ENCODE measurements around the gene CDCA7. TPM values are rescaled to one million over a fixed set of nuclear protein-coding genes. Genes with fewer than 3 reads are reported as not detected.

Gene CDCA7
- polyA plus RNA-seq, 1 donor from 2014 or later: 0.27 TPM

- Histone ChIP-seq H3K4me2 (ENCODE audit: low read length) (no peak overlapping the region), H3K9me3 (ENCODE audit: low read length) (no peaks in the 10 kb centered on the region), H3K27ac (ENCODE audit: low read length) (no peak overlapping the region), H2AFZ (ENCODE audit: low read depth, low read length) (no peak overlapping the region), H3F3A (ENCODE audit: insufficient read depth, low read length, poor library complexity, severe bottlenecking) (no peaks in the 10 kb centered on the region), H3K4me3 (ENCODE audit: low read length) (no peak overlapping the region), H3K9me2 (ENCODE audit: insufficient read depth, low read length) (no peaks in the 10 kb centered on the region), H3K9ac (ENCODE audit: low read length) (no peak overlapping the region), H4K20me1 (ENCODE audit: insufficient read depth) (no peaks in the 10 kb centered on the region), H3K79me2 (replicated peaks; ENCODE audit: insufficient read depth, low read length) (no peaks in the 10 kb centered on the region), H3K27me3 (ENCODE audit: insufficient read depth, low read depth, low read length) (no peaks in the 10 kb centered on the region), H3K36me3 (ENCODE audit: insufficient read depth, low read length) (no peaks in the 10 kb centered on the region)
- TF ChIP-seq TAF1 (IDR thresholded peaks at IDR 0.05; ENCODE audit: low read depth) (no peak), EP300 (conservative IDR thresholded peaks at IDR 0.05; ENCODE audit: poor library complexity, severe bottlenecking) (no peak), REST (IDR thresholded peaks at IDR 0.05; ENCODE audit: borderline replicate concordance) (no peak), RAD21 (conservative IDR thresholded peaks at IDR 0.05) (no peak), SMC3 (conservative IDR thresholded peaks at IDR 0.05; ENCODE audit: poor library complexity) (no peak), CTCF (IDR thresholded peaks at IDR 0.05; ENCODE audit: poor library complexity, severe bottlenecking) (no peak), EZH2 (IDR thresholded peaks at IDR 0.05; ENCODE audit: borderline replicate concordance, insufficient read depth, low read length, poor library complexity, severe bottlenecking) (no peak), MXI1 (conservative IDR thresholded peaks at IDR 0.05; ENCODE audit: poor library complexity, severe bottlenecking) (no peak), POLR2AphosphoS5 (IDR thresholded peaks at IDR 0.05) (no peak)
Observed at GRCh38 chr2:173370198-173370597, 15.5 kb downstream of the CDCA7 start.

GRCh38 chr2:173371023-173371422 lies 16.4 kb downstream of the CDCA7 start:
- Histone ChIP-seq H3K79me2 (replicated peaks; ENCODE audit: insufficient read depth, low read length) (no peaks in the 10 kb centered on the region), H3F3A (ENCODE audit: insufficient read depth, low read length, poor library complexity, severe bottlenecking) (no peaks in the 10 kb centered on the region), H3K4me2 (ENCODE audit: low read length) (no peak overlapping the region), H2AFZ (ENCODE audit: low read depth, low read length) (no peak overlapping the region), H3K27ac (ENCODE audit: low read length) (no peak overlapping the region), H3K36me3 (ENCODE audit: insufficient read depth, low read length) (no peaks in the 10 kb centered on the region), H3K9me3 (ENCODE audit: low read length) (no peaks in the 10 kb centered on the region), H4K20me1 (ENCODE audit: insufficient read depth) (no peaks in the 10 kb centered on the region), H3K9me2 (ENCODE audit: insufficient read depth, low read length) (no peaks in the 10 kb centered on the region), H3K9ac (ENCODE audit: low read length) (no peak overlapping the region), H3K27me3 (ENCODE audit: insufficient read depth, low read depth, low read length) (no peaks in the 10 kb centered on the region), H3K4me3 (ENCODE audit: low read length) (no peak overlapping the region)
- TF ChIP-seq RAD21 (conservative IDR thresholded peaks at IDR 0.05): no peak
- TF ChIP-seq POLR2AphosphoS5 (IDR thresholded peaks at IDR 0.05): no peak
- TF ChIP-seq REST (IDR thresholded peaks at IDR 0.05; ENCODE audit: borderline replicate concordance): no peak
- TF ChIP-seq SMC3 (conservative IDR thresholded peaks at IDR 0.05; ENCODE audit: poor library complexity): no peak
- TF ChIP-seq CTCF (IDR thresholded peaks at IDR 0.05; ENCODE audit: poor library complexity, severe bottlenecking): no peak
- no peak for TF ChIP-seq EP300 (conservative IDR thresholded peaks at IDR 0.05; ENCODE audit: poor library complexity, severe bottlenecking)
- no peak for TF ChIP-seq TAF1 (IDR thresholded peaks at IDR 0.05; ENCODE audit: low read depth)
- TF ChIP-seq MXI1 (conservative IDR thresholded peaks at IDR 0.05; ENCODE audit: poor library complexity, severe bottlenecking): no peak
- no peak for TF ChIP-seq EZH2 (IDR thresholded peaks at IDR 0.05; ENCODE audit: borderline replicate concordance, insufficient read depth, low read length, poor library complexity, severe bottlenecking)
